Memory B cell (primary cell): ENCODE results near the gene EPN2.
A peak's percentile ranks its signal among the peaks of the same experiment; 100 is the strongest.

Experiments
- ATAC-seq: fragments of 150-1000 bp; cut with Tn5 transposase; 2 replicates; pipeline ENCODE4 v1.10.0; 2021; ENCODE audit warnings: low read depth, mild to moderate bottlenecking, moderate library complexity
- DNase-seq, 2 donors: peaks; one replicate each; pipeline ENCODE4 v3.0.0; 2022; ENCODE audit warnings: low spot score in 2 of 2
- H3K27ac Mint-ChIP-seq: one replicate; pipeline ENCODE4 v1.8.0; 2022; ENCODE audit warnings: mild to moderate bottlenecking, moderate library complexity, mixed read lengths
- H3K27me3 Mint-ChIP-seq: one replicate; pipeline ENCODE4 v1.8.0; 2022; ENCODE audit warnings: mixed read lengths
- H3K36me3 Mint-ChIP-seq: one replicate; pipeline ENCODE4 v1.8.0; 2022; ENCODE audit warnings: mild to moderate bottlenecking, mixed read lengths
- H3K4me1 Mint-ChIP-seq: one replicate; pipeline ENCODE4 v1.8.0; 2022; ENCODE audit warnings: mixed read lengths
- H3K4me3 Mint-ChIP-seq: one replicate; pipeline ENCODE4 v1.8.0; 2022; ENCODE audit warnings: mild to moderate bottlenecking, moderate library complexity, mixed read lengths
- H3K9me3 Mint-ChIP-seq: one replicate; pipeline ENCODE4 v1.8.0; 2022; ENCODE audit warnings: mixed read lengths

EPN2 gene

GRCh38 chr17:19322129-19322505 is 85.0 kb downstream of the EPN2 start:
- peaks cover 4% of the 10 kb centered on the region for H3K4me1 Mint-ChIP-seq
- peaks cover 2% of the 10 kb centered on the region for H3K9me3 Mint-ChIP-seq
- H3K4me3 Mint-ChIP-seq = no peak overlapping the region
- ATAC-seq = no peak
- peaks cover 8% of the 10 kb centered on the region for H3K36me3 Mint-ChIP-seq
- no peak overlapping the region for H3K27ac Mint-ChIP-seq
- DNase-seq = no peak
- no peaks in the 10 kb centered on the region for H3K27me3 Mint-ChIP-seq

- no peak for DNase-seq
- H3K9me3 Mint-ChIP-seq = peaks cover 2% of the 10 kb centered on the region
- no peaks in the 10 kb centered on the region for H3K4me1 Mint-ChIP-seq
- no peak overlapping the region for H3K27ac Mint-ChIP-seq
- H3K27me3 Mint-ChIP-seq = no peaks in the 10 kb centered on the region
- no peak overlapping the region for H3K4me3 Mint-ChIP-seq
- no peak for ATAC-seq
- peaks cover 6% of the 10 kb centered on the region for H3K36me3 Mint-ChIP-seq
Observed at GRCh38 chr17:19322861-19323260, 85.7 kb downstream of the EPN2 start.

- Mint-ChIP-seq H3K4me1 (peaks cover 2% of the 10 kb centered on the region), H3K4me3 (no peak overlapping the region), H3K27ac (no peak overlapping the region), H3K9me3 (peaks cover 2% of the 10 kb centered on the region), H3K27me3 (no peaks in the 10 kb centered on the region), H3K36me3 (peaks cover 10% of the 10 kb centered on the region)
- ATAC-seq = no peak
- DNase-seq = no peak
Observed at GRCh38 chr17:19325542-19325941, 88.4 kb downstream of the EPN2 start.

DNA sequence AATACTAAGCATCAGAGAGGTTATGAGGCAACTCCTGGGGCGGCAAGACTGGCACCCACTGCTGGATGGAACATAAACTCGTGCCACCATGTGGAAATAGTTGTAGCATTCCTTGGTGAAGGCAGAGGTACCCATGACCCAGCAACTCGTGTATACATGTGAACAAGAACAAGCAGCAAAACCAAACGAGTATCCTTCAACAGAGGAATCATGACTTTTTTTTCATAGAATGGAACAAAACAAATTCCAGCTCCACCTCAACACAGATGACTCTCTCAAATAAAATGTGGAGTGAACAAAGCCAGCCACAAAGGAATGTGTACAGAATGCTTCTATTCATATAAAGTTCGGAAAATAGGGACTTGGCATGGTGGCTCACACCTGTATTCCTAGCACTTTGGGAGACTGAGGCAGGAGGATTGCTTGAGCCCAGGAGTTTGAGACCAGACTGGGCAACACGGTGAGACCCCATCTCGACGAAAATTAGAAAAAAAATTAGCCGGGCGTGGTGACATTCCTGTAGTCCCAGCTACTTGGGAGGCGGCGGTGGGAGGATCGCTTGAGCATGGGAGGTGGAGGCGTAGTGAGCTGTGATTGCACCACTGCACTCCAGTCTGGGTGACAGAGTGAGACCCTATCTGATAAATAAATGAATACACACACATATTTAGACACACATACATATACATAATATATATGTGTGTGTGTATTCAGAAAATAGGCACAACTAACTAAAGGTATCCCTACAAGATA is 90.0 kb downstream of the EPN2 start:
- Mint-ChIP-seq H3K4me3 (no peak overlapping the region), H3K27ac (no peak overlapping the region), H3K36me3 (peaks cover 6% of the 10 kb centered on the region), H3K27me3 (no peaks in the 10 kb centered on the region), H3K9me3 (peaks cover 2% of the 10 kb centered on the region), H3K4me1 (peaks cover 2% of the 10 kb centered on the region)
- ATAC-seq (no peak), DNase-seq (no peak)

GRCh38 chr17:19328441-19329061 is 91.4 kb downstream of the EPN2 start:
- no peak overlapping the region for H3K27ac Mint-ChIP-seq
- H3K9me3 Mint-ChIP-seq = peaks cover 2% of the 10 kb centered on the region
- H3K36me3 Mint-ChIP-seq = peaks cover 4% of the 10 kb centered on the region
- no peak for ATAC-seq
- H3K4me1 Mint-ChIP-seq = peaks cover 7% of the 10 kb centered on the region
- H3K27me3 Mint-ChIP-seq = no peaks in the 10 kb centered on the region
- no peak for DNase-seq
- no peak overlapping the region for H3K4me3 Mint-ChIP-seq

DNA sequence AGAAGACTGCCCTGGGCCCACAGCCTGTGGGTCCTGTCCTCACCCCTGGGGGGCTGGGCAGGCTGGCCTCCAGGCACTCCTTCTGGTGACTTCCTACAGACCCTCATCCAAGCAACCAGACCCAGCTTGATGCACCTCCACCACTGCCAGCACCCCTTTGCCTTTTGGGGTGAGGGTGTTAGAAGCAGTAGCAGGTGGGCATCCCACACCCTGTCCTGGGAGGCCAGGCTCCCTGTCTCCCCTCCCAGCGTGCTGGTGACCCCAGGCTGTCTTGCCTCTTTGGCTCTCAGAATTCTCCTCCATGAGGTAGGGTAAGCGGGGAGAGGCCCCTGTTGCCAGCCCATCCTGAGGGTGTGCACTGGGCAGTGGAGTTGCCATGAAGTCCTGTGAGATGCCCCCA is 92.0 kb downstream of the EPN2 start:
- Mint-ChIP-seq H3K4me1 (peaks cover 7% of the 10 kb centered on the region), H3K36me3 (peaks cover 4% of the 10 kb centered on the region), H3K27ac (no peak overlapping the region), H3K9me3 (peaks cover 2% of the 10 kb centered on the region), H3K4me3 (no peak overlapping the region), H3K27me3 (no peaks in the 10 kb centered on the region)
- no peak for DNase-seq
- ATAC-seq = no peak

- no peak for ATAC-seq
- no peaks in the 10 kb centered on the region for H3K27me3 Mint-ChIP-seq
- DNase-seq = no peak
- no peak overlapping the region for H3K27ac Mint-ChIP-seq
- H3K4me3 Mint-ChIP-seq = no peak overlapping the region
- H3K36me3 Mint-ChIP-seq = peaks cover 4% of the 10 kb centered on the region
- H3K9me3 Mint-ChIP-seq = peaks cover 2% of the 10 kb centered on the region
- H3K4me1 Mint-ChIP-seq = peaks cover 7% of the 10 kb centered on the region
Observed at GRCh38 chr17:19329839-19330238, 92.7 kb downstream of the EPN2 start.

GRCh38 chr17:19330271-19330670 is 93.1 kb downstream of the EPN2 start:
- peaks cover 7% of the 10 kb centered on the region for H3K4me1 Mint-ChIP-seq
- H3K9me3 Mint-ChIP-seq = peaks cover 2% of the 10 kb centered on the region
- H3K27ac Mint-ChIP-seq = no peak overlapping the region
- H3K4me3 Mint-ChIP-seq = no peak overlapping the region
- no peaks in the 10 kb centered on the region for H3K27me3 Mint-ChIP-seq
- peaks cover 4% of the 10 kb centered on the region for H3K36me3 Mint-ChIP-seq
- ATAC-seq = no peak
- DNase-seq = no peak

- DNase-seq (no peak), ATAC-seq (no peak)
- Mint-ChIP-seq H3K27me3 (no peaks in the 10 kb centered on the region), H3K27ac (no peak overlapping the region), H3K4me3 (no peak overlapping the region), H3K36me3 (peaks cover 5% of the 10 kb centered on the region), H3K9me3 (no peaks in the 10 kb centered on the region), H3K4me1 (peaks cover 7% of the 10 kb centered on the region)
Observed at GRCh38 chr17:19331134-19331533, 94.0 kb downstream of the EPN2 start.

GRCh38 chr17:19331543-19332245 is 94.5 kb downstream of the EPN2 start:
- Mint-ChIP-seq H3K4me3 (no peak overlapping the region), H3K27me3 (no peaks in the 10 kb centered on the region), H3K4me1 (peaks cover 7% of the 10 kb centered on the region), H3K27ac (no peak overlapping the region), H3K36me3 (peaks cover 5% of the 10 kb centered on the region), H3K9me3 (no peaks in the 10 kb centered on the region)
- DNase-seq = no peak
- ATAC-seq = no peak

- Mint-ChIP-seq H3K4me1 (peaks cover 11% of the 10 kb centered on the region), H3K36me3 (peaks cover 5% of the 10 kb centered on the region), H3K9me3 (no peaks in the 10 kb centered on the region), H3K4me3 (no peak overlapping the region), H3K27me3 (peaks cover 3% of the 10 kb centered on the region), H3K27ac (no peak overlapping the region)
- DNase-seq (no peak), ATAC-seq (peak; percentile 44)
Observed at GRCh38 chr17:19332371-19333131, 95.4 kb downstream of the EPN2 start.

- peaks cover 5% of the 10 kb centered on the region for H3K36me3 Mint-ChIP-seq
- H3K9me3 Mint-ChIP-seq = no peaks in the 10 kb centered on the region
Observed at GRCh38 chr17:19333132-19333440, 95.9 kb downstream of the EPN2 start.

GRCh38 chr17:19333736-19334290 is 96.6 kb downstream of the EPN2 start:
- Mint-ChIP-seq H3K4me1 (peaks cover 11% of the 10 kb centered on the region), H3K27ac (no peak overlapping the region), H3K27me3 (peaks cover 3% of the 10 kb centered on the region), H3K4me3 (no peak overlapping the region), H3K9me3 (no peaks in the 10 kb centered on the region), H3K36me3 (peaks cover 5% of the 10 kb centered on the region)
- ATAC-seq (no peak), DNase-seq (no peak)

More at GRCh38 chr17:19333132-19333440, 95.9 kb downstream of the EPN2 start:
- DNase-seq (no peak), ATAC-seq (no peak)
- H3K27ac Mint-ChIP-seq = no peak overlapping the region
- no peak overlapping the region for H3K4me3 Mint-ChIP-seq
- peaks cover 3% of the 10 kb centered on the region for H3K27me3 Mint-ChIP-seq
- H3K4me1 Mint-ChIP-seq = peaks cover 11% of the 10 kb centered on the region

DNA sequence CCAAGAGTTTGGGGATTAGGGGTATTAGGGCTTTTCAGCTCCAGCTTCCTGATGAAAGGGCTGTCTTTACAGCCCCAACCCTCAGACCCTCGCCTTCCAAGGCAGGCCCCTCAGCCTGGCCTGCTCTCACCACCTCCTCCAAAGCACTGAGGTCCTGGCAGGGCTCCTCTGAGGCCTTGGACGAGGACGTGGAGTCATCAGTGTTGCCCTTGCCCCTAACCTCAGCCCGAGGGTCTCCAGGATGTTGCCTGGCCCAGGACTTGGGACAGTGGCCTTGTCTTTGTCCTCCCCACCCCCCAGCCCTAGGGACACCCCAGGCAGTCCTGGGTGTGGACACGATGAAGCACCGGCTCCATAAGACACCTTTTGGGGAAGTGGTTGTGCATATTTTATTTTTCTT is 97.2 kb downstream of the EPN2 start:
- ATAC-seq = no peak
- Mint-ChIP-seq H3K27ac (no peak overlapping the region), H3K36me3 (peaks cover 5% of the 10 kb centered on the region), H3K4me3 (no peak overlapping the region), H3K9me3 (no peaks in the 10 kb centered on the region), H3K4me1 (peaks cover 11% of the 10 kb centered on the region), H3K27me3 (peaks cover 3% of the 10 kb centered on the region)
- DNase-seq = no peak
